ENCODE measurements around the gene GTF2A1. TPM values are rescaled to one million over a fixed set of nuclear protein-coding genes. Genes with fewer than 3 reads are reported as not detected.

The GTF2A1 gene
- total RNA-seq: 10 to 100 TPM; 18.7 to 25.7 (median 22.9) TPM

- TF ChIP-seq POLR2A (IDR thresholded peaks at IDR 0.05) (peak in 3 of 4 donors; percentile 55 to 96 (median 82)), CTCF (IDR thresholded peaks at IDR 0.05) (peak in 1 of 6 experiments; percentile 5)
- H3K27me3 ChIP-seq: no peaks in the 10 kb centered on the region
- H3K9me3 ChIP-seq: no peaks in the 10 kb centered on the region
- peaks cover 0 to 3% (median 0%) of the 10 kb centered on the region in 3 donors for H3K36me3 ChIP-seq
- peak within 1 kb of the TSS; percentile 97 to 100 (median 99) for H3K27ac ChIP-seq
- WGBS, 2 donors: 0% methylated on average over 10 to 35 of the region's 84 CpGs
- peak within 1 kb of the TSS; percentile 74 to 93 (median 82) for H3K4me3 ChIP-seq
- peaks cover 6 to 36% (median 15%) of the 10 kb centered on the region in 3 donors for H3K4me1 ChIP-seq
- intact Hi-C loops (cut with DNase I): no loop called here
- peak; percentile 91 for DNase-seq
Observed at GRCh38 chr14:81220830-81221578, at the start of gene GTF2A1. TSS of gene GTF2A1 (minus strand) at chr14:81220959. CDS start at chr14:81220518, 441 bp downstream.

GRCh38 chr14:81269979-81270375, 49.2 kb upstream of the GTF2A1 start:
- 71 to 86% methylated on average over 3 of the region's 3 CpGs for WGBS, 2 donors
- Histone ChIP-seq H3K36me3 (peaks cover 0 to 58% (median 0%) of the 10 kb centered on the region in 3 donors), H3K27me3 (no peaks in the 10 kb centered on the region), H3K4me1 (peaks cover 0 to 27% (median 0%) of the 10 kb centered on the region in 3 donors), H3K4me3 (no peak overlapping the region), H3K9me3 (no peaks in the 10 kb centered on the region), H3K27ac (no peak overlapping the region)
- intact Hi-C loops (cut with DNase I): loop anchor here (5.0 kb wide), 1 partner anchor 197 kb away; no protein-coding TSS in a partner anchor
- no peak for DNase-seq
- TF ChIP-seq CTCF (IDR thresholded peaks at IDR 0.05) (no peak), POLR2A (IDR thresholded peaks at IDR 0.05) (no peak)

- no peak for DNase-seq
- intact Hi-C loops (cut with DNase I): loop anchor here (5.0 kb wide), 1 partner anchor 198 kb away; no protein-coding TSS in a partner anchor
- Histone ChIP-seq H3K27me3 (no peaks in the 10 kb centered on the region), H3K4me3 (no peak overlapping the region), H3K4me1 (peaks cover 0 to 27% (median 0%) of the 10 kb centered on the region in 3 donors), H3K36me3 (peaks cover 0 to 63% (median 0%) of the 10 kb centered on the region in 3 donors), H3K9me3 (no peaks in the 10 kb centered on the region), H3K27ac (no peak overlapping the region)
- 35 to 49% methylated on average over 7 of the region's 7 CpGs for WGBS, 2 donors
- TF ChIP-seq POLR2A (IDR thresholded peaks at IDR 0.05) (no peak), CTCF (IDR thresholded peaks at IDR 0.05) (peak; percentile 66 to 91 (median 82))
Observed at GRCh38 chr14:81269100-81269978, 48.6 kb upstream of the GTF2A1 start.

- Histone ChIP-seq H3K4me1 (peaks cover 0 to 14% (median 0%) of the 10 kb centered on the region in 3 donors), H3K27ac (no peak overlapping the region), H3K36me3 (peaks cover 0 to 70% (median 0%) of the 10 kb centered on the region in 3 donors), H3K27me3 (no peaks in the 10 kb centered on the region), H3K9me3 (no peaks in the 10 kb centered on the region), H3K4me3 (no peak overlapping the region)
- intact Hi-C loops (cut with DNase I): loop anchor here (5.0 kb wide), 1 partner anchor 199 kb away; no protein-coding TSS in a partner anchor
- WGBS, 2 donors: 46 to 47% methylated on average over 3 of the region's 3 CpGs
- DNase-seq: no peak
- TF ChIP-seq CTCF (IDR thresholded peaks at IDR 0.05): peak in 1 of 6 experiments; percentile 49
- TF ChIP-seq POLR2A (IDR thresholded peaks at IDR 0.05): no peak
Observed at GRCh38 chr14:81268016-81268416, 47.3 kb upstream of the GTF2A1 start.
